Measurements from ENCODE around the gene ZNF584. TPM values are rescaled to one million over a fixed set of nuclear protein-coding genes. Genes with fewer than 3 reads are reported as not detected.

ZNF584 gene
- total and polyA plus RNA-seq, 10 of the 15 experiments (the other 5 are each of a cell fraction or from before 2014, with no cell fraction given), result 2.0 to 10.7 (median 6.3) TPM

GRCh38 chr19:58380037-58380661 lies 28.3 kb upstream of the ZNF584 start:
- Histone ChIP-seq H2AFZ (ENCODE audit: control insufficient read depth, low read depth, low read length) (peak overlapping the region; percentile 86), H3K9me3 (replicated peaks; ENCODE audit: control insufficient read depth, insufficient read depth, low read length) (no peaks in the 10 kb centered on the region), H3K79me2 (ENCODE audit: control insufficient read depth, insufficient read depth, low read length) (peaks cover 3% of the 10 kb centered on the region), H3K4me2 (ENCODE audit: control insufficient read depth, insufficient read depth) (peak overlapping the region; percentile 99), H3K36me3 (ENCODE audit: control insufficient read depth in 2 of 2, insufficient read depth in 2 of 2, low read length in 1 of 2) (no peaks in the 10 kb centered on the region), H4K20me1 (ENCODE audit: control insufficient read depth, insufficient read depth) (no peaks in the 10 kb centered on the region), H3K27ac (ENCODE audit: control insufficient read depth, insufficient read depth) (peak overlapping the region; percentile 85), H3K27me3 (replicated peaks in 1 of 2; ENCODE audit: control insufficient read depth in 2 of 2, insufficient read depth in 2 of 2, low read length in 1 of 2) (no peaks in the 10 kb centered on the region), H3K9ac (ENCODE audit: control insufficient read depth, insufficient read depth, low read length) (peak overlapping the region; percentile 80), H3K4me1 (ENCODE audit: control insufficient read depth, insufficient read depth, low read length) (peaks cover 14% of the 10 kb centered on the region), H3K4me3 (peak overlapping the region; percentile 67)
- peak; percentile 85; the same call in 1 of the 2 replicates for TF ChIP-seq HDGF (IDR thresholded peaks at IDR 0.05)
- TF ChIP-seq MYB (IDR thresholded peaks at IDR 0.05; ENCODE audit: borderline replicate concordance, low read depth, low read length), result no peak
- peak; percentile 72 for TF ChIP-seq MEF2B (IDR thresholded peaks at IDR 0.05; ENCODE audit: partially characterized antibody, poor library complexity, severe bottlenecking)
- TF ChIP-seq IKZF2 (IDR thresholded peaks at IDR 0.05), result 0 out of 4 replicates have a peak, but pooled peaks of 1 of the 2 experiments have one; percentile 17
- ATAC-seq (peak; percentile 2; the same call in 2 of the 3 replicates), DNase-seq (ENCODE audit: low read depth, low spot score) (no peak), FAIRE-seq (no peak)
- ChIA-PET POLR2A (interaction anchor here (0.6 to 1.3 kb wide), 4 partner anchors 16 to 96 kb away, joined by 3 to 9 read pairs (median 6); partner anchors contain the start of gene ZNF497), RAD21 (ENCODE audit: unreplicated experiment) (interaction anchor here (0.8 to 1.7 kb wide), 2 partner anchors 17 to 18 kb away, joined by 3 to 5 read pairs; no protein-coding TSS in a partner anchor), SMC1A (ENCODE audit: uncharacterized antibody, unreplicated experiment) (interaction anchor here (1.0 to 1.4 kb wide), 3 partner anchors 10 to 51 kb away, joined by 3 to 4 read pairs (median 3); partner anchors contain the start of gene ZNF497), CTCF (interaction anchor here (0.9 to 1.5 kb wide), 2 partner anchors 17 to 140 kb away, joined by 3 to 8 read pairs; partner anchors contain the start of genes ZBTB45 and ZNF497)
- under 1% methylated on average over 24 of the region's 24 CpGs for WGBS (ENCODE audit: insufficient coverage, insufficient replicate concordance, low lambda C conversion rate, missing lambda C conversion rate)
- BruUV-seq (replicated peaks), result TSS peak; percentile 66
- intact Hi-C loops (cut with micrococcal nuclease; ENCODE audit: unreplicated experiment), result loop anchor here (2.0 kb wide), 3 partner anchors 17 to 139 kb away; partner anchors contain the start of genes ZBTB45, ZNF497 and ZSCAN22
- in situ Hi-C loops (cut with MboI), result no loop called here
